GM03348 (cell line): Measurements from ENCODE around the gene CHRFAM7A.
"Not testable (repeated sequence)": the region's sequence is repeated elsewhere in the genome, so short reads cannot be mapped to it uniquely, and the experiment has no call there.

Experiments used
- DNase-seq: peaks from one replicate; pipeline ENCODE4 v3.0.0; 2012; ENCODE audit warnings: low spot score

The CHRFAM7A gene

GRCh38 chr15:30392766-30393663 is at the start of gene CHRFAM7A:
CHRFAM7A (minus strand) TSS chr15:30393540; CDS start chr15:30383351, 10,189 bp downstream.
- DNase-seq: not testable (repeated sequence)

DNA sequence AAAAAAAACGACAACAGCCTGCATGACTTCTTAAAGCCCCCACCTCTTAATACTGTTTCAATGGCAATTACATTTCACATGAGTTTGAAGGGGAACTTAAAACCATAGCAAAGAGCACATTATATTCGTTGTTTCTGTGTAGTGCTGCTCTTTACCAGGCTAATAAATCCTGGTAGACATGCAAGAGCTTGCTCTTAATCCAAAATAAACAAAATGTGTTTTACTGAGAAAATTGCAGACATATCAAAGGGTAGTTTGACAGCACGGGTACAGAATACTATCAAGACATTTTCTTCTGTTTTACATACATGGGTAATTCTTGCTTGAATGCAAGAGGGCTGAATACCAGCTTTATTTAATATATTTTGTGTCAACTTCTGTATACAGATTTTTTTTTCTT is 45.0 kb upstream of the CHRFAM7A start:
- DNase-seq: not testable (repeated sequence)

GRCh38 chr15:30435878-30436277 is 42.5 kb upstream of the CHRFAM7A start:
- not testable (repeated sequence) for DNase-seq

DNA sequence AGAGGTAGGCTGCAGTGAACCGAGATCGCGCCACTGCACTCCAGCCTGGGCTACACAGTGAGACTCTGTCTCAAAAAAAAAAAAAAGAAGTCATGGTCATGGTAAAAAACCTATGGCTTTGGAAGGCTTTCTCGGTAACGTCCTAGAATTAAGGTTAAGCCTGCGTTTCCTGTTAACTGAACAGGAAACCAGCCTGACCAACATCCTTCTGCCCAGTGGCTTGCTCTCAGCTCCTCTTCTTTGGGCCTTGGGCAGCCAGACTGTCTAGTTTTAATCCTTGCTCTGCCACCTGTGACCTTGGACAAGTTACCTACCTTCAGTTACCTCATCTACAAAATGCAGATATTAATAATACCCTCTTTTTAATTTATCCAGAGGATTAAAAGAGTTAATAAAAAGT is 27.4 kb upstream of the CHRFAM7A start:
- DNase-seq: not testable (repeated sequence)

DNA sequence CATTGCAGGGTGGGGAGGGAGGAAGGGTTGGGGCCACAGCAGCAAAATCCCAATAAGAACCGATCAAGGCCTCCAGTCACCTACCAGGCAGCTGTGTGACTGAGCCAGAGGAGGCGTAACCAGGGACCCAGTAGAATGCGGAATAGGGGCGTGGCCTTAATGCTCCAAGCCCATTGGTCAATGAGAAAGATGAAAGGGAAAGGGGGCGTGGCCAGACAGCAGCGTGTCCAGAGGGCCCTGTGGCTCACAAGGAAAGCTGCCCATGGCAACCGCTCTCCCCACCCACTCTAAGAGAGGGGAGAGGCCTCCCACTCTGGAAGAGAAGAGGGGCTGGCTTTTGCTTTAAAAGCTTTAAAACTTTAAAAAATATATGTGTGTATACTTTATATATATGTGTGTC is 20.8 kb upstream of the CHRFAM7A start, which contains the start of gene GOLGA8R:
Gene GOLGA8R, minus strand, starts transcription at position 101 of the 400 bp plus-strand sequence. Its CDS starts 98 bp downstream, at position 3.
- not testable (repeated sequence) for DNase-seq

GRCh38 chr15:30407636-30408035 is 14.3 kb upstream of the CHRFAM7A start:
- not testable (repeated sequence) for DNase-seq

GRCh38 chr15:30398988-30399387 is 5.6 kb upstream of the CHRFAM7A start:
- not testable (repeated sequence) for DNase-seq

GRCh38 chr15:30393664-30393991 is 288 bp upstream of the CHRFAM7A start:
- DNase-seq: not testable (repeated sequence)

DNA sequence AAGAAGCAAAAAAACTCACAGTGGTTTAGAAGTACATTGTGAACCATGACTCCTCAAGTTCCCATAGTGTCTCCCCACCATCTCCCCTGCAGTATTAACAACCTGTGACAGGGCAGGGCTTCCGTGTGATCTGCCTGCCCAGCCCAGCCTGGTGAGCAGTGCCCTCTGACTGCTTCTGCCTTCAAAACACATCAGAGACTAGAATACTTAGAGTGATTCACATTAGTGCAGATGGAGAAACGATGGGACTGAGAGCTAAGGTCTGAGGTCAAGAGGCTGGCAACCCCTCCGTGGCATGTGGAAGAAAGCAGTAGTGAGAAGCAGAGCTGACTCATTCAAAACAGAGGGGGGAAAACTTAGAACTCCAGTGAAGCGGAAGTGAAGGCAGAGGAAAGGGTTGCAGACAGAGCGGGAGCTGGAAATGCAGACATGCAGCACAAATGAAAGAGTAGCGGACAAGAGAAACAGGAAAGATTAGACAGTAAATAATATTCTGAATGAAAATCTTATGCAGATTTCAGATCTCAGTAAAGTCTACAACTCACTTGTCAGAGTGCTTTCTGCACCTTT is 6.9 kb downstream of the CHRFAM7A start:
- DNase-seq: not testable (repeated sequence)

- DNase-seq: not testable (repeated sequence)
These were observed 16.3 kb downstream of the CHRFAM7A start for GRCh38 chr15:30377082-30377413.

DNA sequence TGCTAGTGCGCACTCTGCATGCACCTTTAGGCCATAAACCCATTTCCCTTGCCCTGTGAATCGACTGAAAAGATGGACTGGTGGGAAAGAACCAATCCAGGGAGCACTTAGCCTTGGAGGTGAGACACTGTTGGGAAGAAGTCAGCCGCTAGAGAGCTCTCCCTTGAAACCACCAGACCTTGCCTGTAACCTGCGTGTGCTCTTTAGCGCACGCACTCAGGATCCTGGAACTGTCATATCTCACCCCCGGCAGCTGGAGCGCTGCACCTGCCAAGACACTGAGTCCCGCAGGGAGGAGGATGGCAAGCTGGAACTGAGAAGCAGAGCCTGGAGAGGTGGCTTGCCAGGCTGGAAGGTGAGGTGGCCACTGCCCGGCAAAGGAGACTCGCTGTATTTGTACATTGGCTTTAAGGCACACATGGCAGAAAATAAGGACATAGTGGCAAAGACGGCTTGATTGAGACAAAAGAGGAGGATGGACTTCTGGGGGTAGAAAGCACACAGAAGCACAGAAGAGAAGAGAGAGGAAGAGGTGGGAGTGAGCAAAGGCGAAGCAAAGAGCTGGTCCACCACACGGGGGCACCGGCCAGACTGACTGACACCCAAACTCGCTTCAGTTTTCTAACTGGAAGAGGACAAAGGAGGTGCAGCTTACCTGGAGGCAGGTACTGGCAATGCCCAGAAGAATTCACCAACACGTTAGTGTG is 16.8 kb downstream of the CHRFAM7A start:
- DNase-seq: not testable (repeated sequence)

DNA sequence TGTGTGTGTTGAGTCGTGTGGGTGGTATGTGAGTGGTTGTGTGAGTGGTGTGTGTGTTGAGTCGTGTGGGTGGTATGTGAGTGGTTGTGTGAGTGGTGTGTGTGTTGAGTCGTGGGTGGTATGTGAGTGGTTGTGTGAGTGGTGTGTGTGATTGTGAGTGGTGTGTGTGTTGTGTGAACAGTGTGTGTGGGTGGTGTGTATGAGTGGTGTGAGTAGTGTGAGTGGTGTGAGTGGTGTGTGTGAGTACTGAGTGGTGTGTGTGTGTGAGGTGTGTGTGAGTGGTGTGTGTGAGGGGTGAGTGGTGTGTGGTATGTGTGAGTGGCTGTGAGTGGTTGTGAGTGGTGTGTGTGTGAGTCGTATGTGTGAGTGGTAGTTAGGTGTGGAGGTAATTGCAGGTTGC is 17.5 kb downstream of the CHRFAM7A start:
- not testable (repeated sequence) for DNase-seq

- not testable (repeated sequence) for DNase-seq
These were observed 18.5 kb downstream of the CHRFAM7A start for GRCh38 chr15:30374862-30375261.

GRCh38 chr15:30368271-30368670 is 25.1 kb downstream of the CHRFAM7A start:
- DNase-seq: not testable (repeated sequence)

- DNase-seq: not testable (repeated sequence)
These were observed 26.1 kb downstream of the CHRFAM7A start for GRCh38 chr15:30367246-30367645.

DNA sequence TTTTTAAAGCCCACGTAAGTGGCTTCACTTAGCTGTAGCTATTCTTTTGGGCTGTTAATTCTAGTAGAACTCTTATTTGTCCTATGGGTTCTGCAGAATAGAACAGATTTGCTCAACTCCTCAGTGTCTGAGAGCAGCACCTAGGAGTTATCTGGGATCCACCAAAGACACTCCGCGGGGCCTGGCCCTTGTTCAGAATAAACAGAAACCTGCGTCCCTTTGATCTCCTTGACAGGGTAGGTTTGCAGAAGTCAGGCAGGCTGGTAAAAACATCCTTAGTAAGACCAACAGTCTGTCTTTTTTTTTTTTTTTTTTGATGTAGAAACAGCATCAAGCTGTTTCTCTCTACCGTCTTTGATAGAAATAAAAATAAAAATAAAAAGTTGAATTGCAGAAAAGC is 31.9 kb downstream of the CHRFAM7A start:
- DNase-seq: not testable (repeated sequence)

- DNase-seq: not testable (repeated sequence)
These were observed 32.4 kb downstream of the CHRFAM7A start for GRCh38 chr15:30360990-30361389.

- not testable (repeated sequence) for DNase-seq
These were observed 38.3 kb downstream of the CHRFAM7A start for GRCh38 chr15:30355043-30355442.

GRCh38 chr15:30349803-30350202 is 43.5 kb downstream of the CHRFAM7A start:
- not testable (repeated sequence) for DNase-seq

GRCh38 chr15:30336584-30336983 is 56.8 kb downstream of the CHRFAM7A start:
- DNase-seq: not testable (repeated sequence)

DNA sequence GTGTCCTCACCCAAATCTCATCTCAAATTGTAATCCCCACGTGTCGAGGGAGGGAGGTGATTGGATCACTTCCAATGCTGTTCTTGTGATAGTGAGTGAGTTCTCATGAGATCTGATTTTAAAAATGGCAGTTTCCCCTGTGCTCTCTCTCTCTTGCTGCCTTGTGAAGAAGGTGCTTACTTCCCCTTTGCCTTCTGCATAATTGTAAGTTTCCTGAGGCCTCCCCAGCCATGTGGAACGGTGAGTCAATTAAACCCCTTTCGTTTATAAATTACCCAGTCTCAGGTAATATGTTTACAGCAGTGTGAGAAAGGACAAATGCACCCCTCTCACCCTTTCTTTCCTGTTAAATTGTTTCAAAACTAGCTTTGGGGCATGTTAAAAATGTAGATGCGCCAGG is 59.2 kb downstream of the CHRFAM7A start:
- DNase-seq: not testable (repeated sequence)

GRCh38 chr15:30326145-30326544 is 67.2 kb downstream of the CHRFAM7A start:
- not testable (repeated sequence) for DNase-seq

DNA sequence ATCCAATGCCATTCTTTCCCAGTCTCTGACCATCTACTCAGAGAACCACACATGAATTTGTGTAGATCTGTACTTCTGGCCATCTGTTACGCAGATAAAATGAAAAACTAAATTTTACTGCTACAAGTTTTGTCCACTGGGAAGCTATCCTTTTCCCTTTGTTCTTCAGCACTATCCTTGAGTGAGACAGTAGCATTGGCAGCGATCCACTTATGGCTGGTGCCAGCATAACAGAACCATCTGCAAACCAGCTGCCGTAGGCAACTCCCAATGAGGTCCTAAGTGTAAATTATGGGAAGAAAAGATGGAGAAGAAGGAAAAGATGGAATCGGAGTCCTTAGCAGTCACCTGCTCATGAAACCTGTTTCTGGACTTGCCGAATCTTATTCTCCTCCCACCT is 72.3 kb downstream of the CHRFAM7A start:
- not testable (repeated sequence) for DNase-seq
